Prostate gland (tissue), 2 donors: Measurements from ENCODE around the gene ARHGAP31.

Source experiments
- CTCF ChIP-seq, 4 experiments: fragments of 200-600 bp in 2 of 4; fragments of 450-650 bp in 2 of 4; sonication (generic) in 2 of 4; IDR thresholded peaks; 1 replicate in 3 of 4; 2 replicates in 1 of 4; pipeline ENCODE4 v1.5.1; 2016 to 2019; ENCODE audit warnings: antibody characterized with exemption in 4 of 4, mild to moderate bottlenecking in 2 of 4, moderate library complexity in 2 of 4
- POLR2A ChIP-seq: fragments of 450-650 bp; IDR thresholded peaks from one replicate; pipeline ENCODE4 v1.6.1; 2016; ENCODE audit warnings: antibody characterized with exemption, mild to moderate bottlenecking

DNA sequence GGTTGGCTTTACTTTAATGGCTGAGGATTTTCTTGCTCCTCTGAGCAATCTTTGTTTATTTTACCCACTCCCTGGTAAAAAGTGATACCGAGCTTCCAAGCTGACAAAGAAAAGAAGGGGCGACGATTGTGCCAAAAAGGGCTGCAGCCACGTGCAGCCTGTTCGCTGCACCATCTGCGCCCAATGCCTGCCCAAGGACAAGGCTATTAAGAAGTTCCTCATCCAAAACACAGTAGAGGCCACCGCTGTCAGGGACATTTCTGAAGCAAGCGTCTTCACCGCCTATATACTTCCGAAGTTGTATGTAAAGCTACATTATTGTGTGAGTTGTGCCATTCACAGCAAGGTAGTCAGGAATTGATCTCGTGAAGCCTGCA, 4.4 kb downstream of the ARHGAP31 start:
- TF ChIP-seq CTCF (IDR thresholded peaks at IDR 0.05), result no peak
- TF ChIP-seq POLR2A, result no peak
